A673 (cell line): ENCODE data around the gene PHF2. TPM values are rescaled to one million over a fixed set of nuclear protein-coding genes. Genes with fewer than 3 reads are reported as not detected.

Experiments used
- BruUV-seq: library from RNA; stranded (reverse); fragments of 400-500 nt; replicated peaks from 2 replicates; lab custom pipeline; 2021; lab: Mats Ljungman, UMichigan
- CTCF ChIA-PET: fragments of 300-600 bp; sonication (Branson Sonifier 250); formaldehyde crosslinking; loops from one replicate; lab custom pipeline; 2022; ENCODE audit warnings: antibody characterized with exemption; lab: Charles Lee
- POLR2A ChIA-PET: fragments of 300-600 bp; sonication (Branson Sonifier 250); formaldehyde crosslinking; loops from one replicate; lab custom pipeline; 2022; ENCODE audit warnings: antibody characterized with exemption; ENCODE audit not compliant: low non-redundant PET; lab: Charles Lee
- DNase-seq: peaks from one replicate; pipeline ENCODE4 v3.0.0-alpha.2; 2015; ENCODE audit warnings: low spot score
- H3K27ac ChIP-seq: fragments of 200-600 bp; sonication (generic); 2 replicates; pipeline ENCODE4 v1.5.1; 2016; ENCODE audit warnings: mixed run types, low read depth, mild to moderate bottlenecking, mixed read lengths, antibody characterized with exemption, low read length; ENCODE audit not compliant: poor library complexity, severe bottlenecking
- H3K27me3 ChIP-seq: fragments of 200-600 bp; sonication (generic); replicated peaks from 2 replicates; pipeline ENCODE4 v1.6.1; 2017; ENCODE audit warnings: mixed run types, low read depth, mild to moderate bottlenecking, mixed read lengths, antibody characterized with exemption, low read length; ENCODE audit not compliant: insufficient read depth, poor library complexity
- H3K36me3 ChIP-seq: fragments of 200-600 bp; sonication (generic); 2 replicates; pipeline ENCODE4 v1.6.1; 2016; ENCODE audit warnings: mixed run types, mild to moderate bottlenecking, mixed read lengths, antibody characterized with exemption, low read length; ENCODE audit not compliant: insufficient read depth, poor library complexity, severe bottlenecking
- H3K4me1 ChIP-seq: fragments of 200-600 bp; sonication (generic); 2 replicates; pipeline ENCODE4 v1.6.1; 2017; ENCODE audit warnings: mixed run types, mild to moderate bottlenecking, mixed read lengths, antibody characterized with exemption, low read length; ENCODE audit not compliant: insufficient read depth, poor library complexity, severe bottlenecking
- H3K4me3 ChIP-seq: fragments of 200-600 bp; sonication (generic); 2 replicates; pipeline ENCODE4 v1.5.1; 2016; ENCODE audit warnings: low read depth, mixed run types, mild to moderate bottlenecking, mixed read lengths, low read length; ENCODE audit not compliant: poor library complexity, severe bottlenecking
- H3K9me3 ChIP-seq: fragments of 200-600 bp; sonication (generic); 2 replicates; pipeline ENCODE4 v1.6.1; 2016; ENCODE audit warnings: mixed run types, low read depth, mild to moderate bottlenecking, mixed read lengths, antibody characterized with exemption, low read length; ENCODE audit not compliant: poor library complexity, severe bottlenecking
- EZH2 ChIP-seq: fragments of 200-600 bp; sonication (generic); IDR thresholded peaks from 2 replicates; pipeline ENCODE4 v1.6.1; 2017; ENCODE audit warnings: borderline replicate concordance, low read depth, mild to moderate bottlenecking, mixed read lengths, antibody characterized with exemption, low read length; ENCODE audit not compliant: poor library complexity, severe bottlenecking
- intact Hi-C: fragments of 100-400 bp; cut with micrococcal nuclease; formaldehyde crosslinking; loops from one replicate; pipeline ENCODE4 v1.10.0; 2022; ENCODE audit not compliant: unreplicated experiment
- total RNA-seq: library from RNA; stranded (reverse); gene quantifications from 2 replicates; pipeline ENCODE4 v1.2.3, GENCODE V29; 2021
- TF ChIP-seq, protein P1 (sequence below): fragments of 300-800, 200-600 bp; sonication (generic); conservative IDR thresholded peaks from 2 replicates; pipeline ENCODE4 v1.5.1; 2017; ENCODE audit warnings: low read depth, mild to moderate bottlenecking, antibody characterized with exemption, low read length, moderate library complexity, mixed read lengths

PHF2 gene
- total RNA-seq, 1 experiment from 2014 or later = 32.7 TPM

DNA sequence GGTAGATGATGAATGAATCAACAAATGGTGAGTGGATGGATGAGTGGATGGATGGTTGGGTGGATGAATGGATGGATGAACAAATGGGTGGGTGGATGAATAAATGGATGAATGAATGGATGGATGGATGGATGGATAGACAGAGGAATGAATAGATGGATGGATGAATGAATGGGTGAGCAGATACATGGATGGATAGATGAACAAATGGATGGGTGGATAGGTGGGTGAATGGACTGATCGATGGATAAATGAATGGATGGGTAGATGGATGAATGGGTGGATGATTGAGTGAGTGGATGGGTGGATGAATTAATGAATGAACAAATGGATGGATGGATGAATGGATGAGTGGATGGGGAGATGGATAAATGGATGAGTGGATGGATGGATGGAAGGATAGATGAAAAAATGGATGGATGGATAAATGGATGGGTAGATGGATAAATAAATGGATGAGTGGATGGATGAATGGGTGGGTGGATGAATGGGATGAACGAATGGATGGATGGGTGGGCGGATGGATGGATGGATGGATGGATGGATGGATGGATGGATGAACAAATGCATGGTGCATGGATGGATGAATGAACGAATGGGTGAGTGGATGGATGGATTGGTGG, 85.7 kb downstream of the PHF2 start:
- TF ChIP-seq EZH2 = no peak
- TF ChIP-seq, protein P1, sequence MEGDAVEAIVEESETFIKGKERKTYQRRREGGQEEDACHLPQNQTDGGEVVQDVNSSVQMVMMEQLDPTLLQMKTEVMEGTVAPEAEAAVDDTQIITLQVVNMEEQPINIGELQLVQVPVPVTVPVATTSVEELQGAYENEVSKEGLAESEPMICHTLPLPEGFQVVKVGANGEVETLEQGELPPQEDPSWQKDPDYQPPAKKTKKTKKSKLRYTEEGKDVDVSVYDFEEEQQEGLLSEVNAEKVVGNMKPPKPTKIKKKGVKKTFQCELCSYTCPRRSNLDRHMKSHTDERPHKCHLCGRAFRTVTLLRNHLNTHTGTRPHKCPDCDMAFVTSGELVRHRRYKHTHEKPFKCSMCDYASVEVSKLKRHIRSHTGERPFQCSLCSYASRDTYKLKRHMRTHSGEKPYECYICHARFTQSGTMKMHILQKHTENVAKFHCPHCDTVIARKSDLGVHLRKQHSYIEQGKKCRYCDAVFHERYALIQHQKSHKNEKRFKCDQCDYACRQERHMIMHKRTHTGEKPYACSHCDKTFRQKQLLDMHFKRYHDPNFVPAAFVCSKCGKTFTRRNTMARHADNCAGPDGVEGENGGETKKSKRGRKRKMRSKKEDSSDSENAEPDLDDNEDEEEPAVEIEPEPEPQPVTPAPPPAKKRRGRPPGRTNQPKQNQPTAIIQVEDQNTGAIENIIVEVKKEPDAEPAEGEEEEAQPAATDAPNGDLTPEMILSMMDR = no peak
- intact Hi-C loops = no loop called here
- CTCF ChIA-PET = no interaction called here
- Histone ChIP-seq H3K27ac (no peak overlapping the region), H3K9me3 (no peaks in the 10 kb centered on the region), H3K27me3 (no peaks in the 10 kb centered on the region), H3K4me1 (no peaks in the 10 kb centered on the region), H3K4me3 (no peak overlapping the region), H3K36me3 (no peaks in the 10 kb centered on the region)
- BruUV-seq = no TSS peak
- no peak for DNase-seq
- POLR2A ChIA-PET = no interaction called here

DNA sequence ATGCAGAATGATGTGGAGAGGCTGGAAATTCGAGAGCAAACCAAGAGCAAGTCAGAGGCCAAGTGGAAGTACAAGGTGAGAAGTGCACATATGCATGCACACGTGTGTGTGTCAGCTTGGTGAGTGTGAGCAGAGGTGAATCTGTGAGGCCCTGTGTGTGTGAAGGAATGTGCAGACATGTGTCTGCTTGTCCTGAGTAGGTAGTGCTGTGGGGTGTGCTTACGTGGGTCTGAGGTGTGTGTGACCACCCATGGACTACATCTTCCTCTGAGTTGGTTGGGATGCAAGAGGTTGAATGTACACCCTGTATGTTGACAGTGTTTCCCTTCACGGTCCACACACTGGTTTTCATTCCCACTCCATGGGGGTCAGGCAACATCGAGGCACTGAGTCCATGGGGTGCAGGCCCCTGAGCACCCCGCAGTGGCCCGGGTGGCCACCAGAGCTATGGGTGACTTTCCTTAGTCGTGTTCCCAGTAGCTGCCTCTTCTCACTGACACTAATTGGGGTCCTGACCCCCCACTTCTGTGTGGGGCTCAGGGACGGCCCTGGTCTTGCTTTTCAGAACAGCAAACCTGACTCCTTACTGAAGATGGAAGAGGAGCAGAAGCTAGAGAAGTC, 86.7 kb downstream of the PHF2 start:
- POLR2A ChIA-PET = interaction anchor here (0.6 kb wide), 1 partner anchor 15 kb away, joined by 3 read pairs; no protein-coding TSS in a partner anchor

DNA sequence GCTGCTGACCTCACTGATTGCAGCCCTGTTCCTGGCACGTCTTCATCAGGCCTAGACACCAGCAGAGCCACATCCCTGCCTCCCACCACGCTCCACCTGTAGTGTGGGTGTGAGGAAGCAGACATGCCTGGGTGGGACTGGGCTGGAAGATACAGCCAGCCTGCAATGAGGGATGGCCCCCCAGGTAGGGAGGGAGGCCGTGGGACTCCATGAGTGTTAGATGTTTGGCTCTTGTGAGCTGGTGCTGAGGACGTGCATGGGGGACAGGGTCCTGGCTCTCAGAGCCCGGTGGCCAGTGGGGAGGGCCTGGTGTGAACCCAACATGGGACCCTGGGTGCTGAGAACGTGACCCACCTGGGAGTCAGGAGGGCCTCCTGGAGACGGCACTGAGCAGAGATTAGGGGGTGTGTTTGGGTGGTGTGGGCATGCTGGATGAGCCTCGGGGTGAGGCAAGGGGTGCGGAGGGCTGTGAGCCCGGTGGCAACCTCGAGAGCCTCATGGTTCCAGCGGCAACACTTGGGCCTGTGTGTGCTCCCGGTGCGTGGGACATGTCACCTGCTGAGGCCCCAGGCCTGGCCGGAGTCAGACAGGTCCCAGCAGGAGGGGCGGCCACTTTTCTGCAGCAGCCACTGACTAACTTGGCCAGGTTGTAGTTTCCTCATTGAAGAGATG, 87.6 kb downstream of the PHF2 start:
- H3K9me3 ChIP-seq = no peaks in the 10 kb centered on the region
- POLR2A ChIA-PET = interaction anchor here (0.6 kb wide), 1 partner anchor 16 kb away, joined by 3 read pairs; no protein-coding TSS in a partner anchor
- TF ChIP-seq, protein P1 = no peak
- TF ChIP-seq EZH2 = no peak
- CTCF ChIA-PET = no interaction called here
- no peaks in the 10 kb centered on the region for H3K36me3 ChIP-seq
- intact Hi-C loops = no loop called here
- no peak for DNase-seq
- peaks cover 4% of the 10 kb centered on the region for H3K4me1 ChIP-seq
- BruUV-seq = no TSS peak
- H3K4me3 ChIP-seq = no peak overlapping the region
- no peak overlapping the region for H3K27ac ChIP-seq
- H3K27me3 ChIP-seq = no peaks in the 10 kb centered on the region

More for the DNA sequence above, 86.7 kb downstream of the PHF2 start:
- H3K4me1 ChIP-seq = no peaks in the 10 kb centered on the region
- BruUV-seq = no TSS peak
- H3K27ac ChIP-seq = no peak overlapping the region
- no peaks in the 10 kb centered on the region for H3K27me3 ChIP-seq
- no peak for DNase-seq
- CTCF ChIA-PET = no interaction called here
- TF ChIP-seq, protein P1 = no peak
- TF ChIP-seq EZH2 = no peak
- intact Hi-C loops = no loop called here
- no peaks in the 10 kb centered on the region for H3K36me3 ChIP-seq
- H3K4me3 ChIP-seq = no peak overlapping the region
- H3K9me3 ChIP-seq = no peaks in the 10 kb centered on the region
